ENCODE results near the gene MGRN1. TPM values are rescaled to one million over a fixed set of nuclear protein-coding genes. Genes with fewer than 3 reads are reported as not detected.

Gene MGRN1
- total RNA-seq, 1 experiment from 2014 or later: 72.3 TPM

GRCh38 chr16:4680673-4681470 is 56.2 kb downstream of the MGRN1 start:
- POLR2A ChIA-PET: no interaction called here
- Histone ChIP-seq H3K36me3 (ENCODE audit: control insufficient read depth, insufficient read depth, low read length) (peaks cover 7% of the 10 kb centered on the region), H3K4me3 (ENCODE audit: low read depth, low read length) (no peak overlapping the region), H3K9me3 (no peaks in the 10 kb centered on the region), H3K27me3 (replicated peaks; ENCODE audit: control insufficient read depth, insufficient read depth, low read length) (no peaks in the 10 kb centered on the region), H3K4me1 (no peaks in the 10 kb centered on the region)
- TF ChIP-seq CTCF (IDR thresholded peaks at IDR 0.05; ENCODE audit: insufficient read depth in 1 of 2, low read depth in 1 of 2, low read length in 1 of 2, severe bottlenecking in 1 of 2, unreplicated experiment in 1 of 2): no peak
- intact Hi-C loops (cut with micrococcal nuclease; ENCODE audit: unreplicated experiment): no loop called here
- Mint-ChIP-seq H3K4me3 (ENCODE audit: unreplicated experiment) (no peak overlapping the region), H3K9me3 (ENCODE audit: unreplicated experiment) (no peaks in the 10 kb centered on the region), H3K4me1 (ENCODE audit: low read depth, unreplicated experiment) (no peaks in the 10 kb centered on the region), H3K36me3 (ENCODE audit: insufficient read depth, unreplicated experiment) (peaks cover 33% of the 10 kb centered on the region), H3K27ac (ENCODE audit: unreplicated experiment) (no peak overlapping the region), H3K27me3 (ENCODE audit: insufficient read depth, unreplicated experiment) (no peaks in the 10 kb centered on the region)
- no peak for DNase-seq
- CTCF ChIA-PET: interaction anchor here (0.6 kb wide), 1 partner anchor 16 kb away, joined by 3 read pairs; no protein-coding TSS in a partner anchor
- no TSS peak for BruUV-seq (replicated peaks)

- H3K27me3 ChIP-seq (replicated peaks; ENCODE audit: control insufficient read depth, insufficient read depth, low read length): no peaks in the 10 kb centered on the region
- no peaks in the 10 kb centered on the region for H3K4me1 ChIP-seq
- no peaks in the 10 kb centered on the region for H3K9me3 Mint-ChIP-seq (ENCODE audit: unreplicated experiment)
- intact Hi-C loops (cut with micrococcal nuclease; ENCODE audit: unreplicated experiment): no loop called here
- no TSS peak for BruUV-seq (replicated peaks)
- no peak for TF ChIP-seq CTCF (IDR thresholded peaks at IDR 0.05; ENCODE audit: insufficient read depth in 1 of 2, low read depth in 1 of 2, low read length in 1 of 2, severe bottlenecking in 1 of 2, unreplicated experiment in 1 of 2)
- H3K36me3 ChIP-seq (ENCODE audit: control insufficient read depth, insufficient read depth, low read length): peaks cover 7% of the 10 kb centered on the region
- peaks cover 28% of the 10 kb centered on the region for H3K36me3 Mint-ChIP-seq (ENCODE audit: insufficient read depth, unreplicated experiment)
- H3K4me3 ChIP-seq (ENCODE audit: low read depth, low read length): no peak overlapping the region
- POLR2A ChIA-PET: no interaction called here
- H3K4me1 Mint-ChIP-seq (ENCODE audit: low read depth, unreplicated experiment): no peaks in the 10 kb centered on the region
- H3K27ac Mint-ChIP-seq (ENCODE audit: unreplicated experiment): no peak overlapping the region
- no peaks in the 10 kb centered on the region for H3K27me3 Mint-ChIP-seq (ENCODE audit: insufficient read depth, unreplicated experiment)
- no peak for DNase-seq
- H3K9me3 ChIP-seq: no peaks in the 10 kb centered on the region
- CTCF ChIA-PET: no interaction called here
- no peak overlapping the region for H3K4me3 Mint-ChIP-seq (ENCODE audit: unreplicated experiment)
Measured at GRCh38 chr16:4681471-4682083, 57.0 kb downstream of the MGRN1 start.

GRCh38 chr16:4682084-4682591 is 57.5 kb downstream of the MGRN1 start:
- no peaks in the 10 kb centered on the region for H3K4me1 ChIP-seq
- ChIA-PET POLR2A (no interaction called here), CTCF (no interaction called here)
- Mint-ChIP-seq H3K36me3 (ENCODE audit: insufficient read depth, unreplicated experiment) (peaks cover 24% of the 10 kb centered on the region), H3K4me1 (ENCODE audit: low read depth, unreplicated experiment) (no peaks in the 10 kb centered on the region), H3K9me3 (ENCODE audit: unreplicated experiment) (no peaks in the 10 kb centered on the region), H3K27ac (ENCODE audit: unreplicated experiment) (no peak overlapping the region), H3K4me3 (ENCODE audit: unreplicated experiment) (no peak overlapping the region), H3K27me3 (ENCODE audit: insufficient read depth, unreplicated experiment) (no peaks in the 10 kb centered on the region)
- intact Hi-C loops (cut with micrococcal nuclease; ENCODE audit: unreplicated experiment): no loop called here
- no peak for DNase-seq
- TF ChIP-seq CTCF (IDR thresholded peaks at IDR 0.05; ENCODE audit: insufficient read depth in 1 of 2, low read depth in 1 of 2, low read length in 1 of 2, severe bottlenecking in 1 of 2, unreplicated experiment in 1 of 2): no peak
- H3K36me3 ChIP-seq (ENCODE audit: control insufficient read depth, insufficient read depth, low read length): peaks cover 7% of the 10 kb centered on the region
- no peaks in the 10 kb centered on the region for H3K9me3 ChIP-seq
- no peaks in the 10 kb centered on the region for H3K27me3 ChIP-seq (replicated peaks; ENCODE audit: control insufficient read depth, insufficient read depth, low read length)
- BruUV-seq (replicated peaks): no TSS peak
- H3K4me3 ChIP-seq (ENCODE audit: low read depth, low read length): no peak overlapping the region
